HG03469 (cell line): Measurements from ENCODE around the gene RLN2.

Experiments
- ATAC-seq: cut with Tn5 transposase; IDR thresholded peaks from one replicate; pipeline ENCODE4 v1.9.1; 2021; ENCODE audit warnings: mild to moderate bottlenecking, moderate library complexity, moderate number of reproducible peaks; ENCODE audit not compliant: unreplicated experiment

Gene RLN2

GRCh38 chr9:5274770-5275169 lies 29.7 kb downstream of the RLN2 start:
- no peak for ATAC-seq

- ATAC-seq: no peak
These were observed 35.2 kb downstream of the RLN2 start for GRCh38 chr9:5269249-5269715.

GRCh38 chr9:5265939-5266338 lies 38.6 kb downstream of the RLN2 start:
- ATAC-seq: no peak

- no peak for ATAC-seq
These were observed 40.3 kb downstream of the RLN2 start for GRCh38 chr9:5264219-5264595.

GRCh38 chr9:5263351-5264218 lies 40.9 kb downstream of the RLN2 start:
- no peak for ATAC-seq
